ENCODE measurements around the gene NHS. TPM values are rescaled to one million over a fixed set of nuclear protein-coding genes. Genes with fewer than 3 reads are reported as not detected.
A peak's percentile ranks its signal among the peaks of the same experiment; 100 is the strongest.

Gene NHS
- total RNA-seq, 1 experiment from 2014 or later: 6.2 TPM

GRCh38 chrX:17669891-17670290 lies 294.9 kb downstream of the NHS start:
- ChIA-PET CTCF (interaction anchor here (0.8 to 1.0 kb wide), 2 partner anchors 10 to 1595 kb away, joined by 3 read pairs; no protein-coding TSS in a partner anchor), POLR2A (no interaction called here)
- Mint-ChIP-seq H3K4me3 (ENCODE audit: unreplicated experiment) (no peak overlapping the region), H3K4me1 (ENCODE audit: insufficient read depth, unreplicated experiment) (no peaks in the 10 kb centered on the region), H3K9me3 (ENCODE audit: unreplicated experiment) (peaks cover 5% of the 10 kb centered on the region), H3K27me3 (ENCODE audit: insufficient read depth, unreplicated experiment) (no peaks in the 10 kb centered on the region), H3K36me3 (ENCODE audit: insufficient read depth, unreplicated experiment) (no peaks in the 10 kb centered on the region), H3K27ac (ENCODE audit: low read depth, unreplicated experiment) (no peak overlapping the region)
- no peak for TF ChIP-seq CTCF (IDR thresholded peaks at IDR 0.05; ENCODE audit: unreplicated experiment)
- intact Hi-C loops (cut with micrococcal nuclease): no loop called here
- DNase-seq (ENCODE audit: unreplicated experiment): no peak
- BruUV-seq (replicated peaks): no TSS peak

- peaks cover 5% of the 10 kb centered on the region for H3K9me3 Mint-ChIP-seq (ENCODE audit: unreplicated experiment)
- intact Hi-C loops (cut with micrococcal nuclease): no loop called here
- H3K27me3 Mint-ChIP-seq (ENCODE audit: insufficient read depth, unreplicated experiment): no peaks in the 10 kb centered on the region
- DNase-seq (ENCODE audit: unreplicated experiment): no peak
- ChIA-PET POLR2A (no interaction called here), CTCF (interaction anchor here (0.6 kb wide), 1 partner anchor 129 kb away, joined by 3 read pairs; no protein-coding TSS in a partner anchor)
- BruUV-seq (replicated peaks): no TSS peak
- H3K36me3 Mint-ChIP-seq (ENCODE audit: insufficient read depth, unreplicated experiment): no peaks in the 10 kb centered on the region
- no peak overlapping the region for H3K4me3 Mint-ChIP-seq (ENCODE audit: unreplicated experiment)
- TF ChIP-seq CTCF (IDR thresholded peaks at IDR 0.05; ENCODE audit: unreplicated experiment): no peak
- H3K27ac Mint-ChIP-seq (ENCODE audit: low read depth, unreplicated experiment): no peak overlapping the region
- no peaks in the 10 kb centered on the region for H3K4me1 Mint-ChIP-seq (ENCODE audit: insufficient read depth, unreplicated experiment)
These were observed 295.9 kb downstream of the NHS start for GRCh38 chrX:17670874-17671273.

GRCh38 chrX:17674601-17675000 lies 299.6 kb downstream of the NHS start:
- H3K4me3 Mint-ChIP-seq (ENCODE audit: unreplicated experiment): no peak overlapping the region
- intact Hi-C loops (cut with micrococcal nuclease): no loop called here
- H3K27ac Mint-ChIP-seq (ENCODE audit: low read depth, unreplicated experiment): no peak overlapping the region
- CTCF ChIA-PET: interaction anchor here (2.0 kb wide), 1 partner anchor 15 kb away, joined by 6 read pairs; no protein-coding TSS in a partner anchor
- H3K36me3 Mint-ChIP-seq (ENCODE audit: insufficient read depth, unreplicated experiment): no peaks in the 10 kb centered on the region
- peaks cover 5% of the 10 kb centered on the region for H3K9me3 Mint-ChIP-seq (ENCODE audit: unreplicated experiment)
- H3K4me1 Mint-ChIP-seq (ENCODE audit: insufficient read depth, unreplicated experiment): no peaks in the 10 kb centered on the region
- POLR2A ChIA-PET: no interaction called here
- H3K27me3 Mint-ChIP-seq (ENCODE audit: insufficient read depth, unreplicated experiment): peaks cover 11% of the 10 kb centered on the region
- peak; percentile 35 for DNase-seq (ENCODE audit: unreplicated experiment)
- no TSS peak for BruUV-seq (replicated peaks)
- TF ChIP-seq CTCF (IDR thresholded peaks at IDR 0.05; ENCODE audit: unreplicated experiment): no peak

- intact Hi-C loops (cut with micrococcal nuclease): no loop called here
- POLR2A ChIA-PET: no interaction called here
- Mint-ChIP-seq H3K27ac (ENCODE audit: low read depth, unreplicated experiment) (no peak overlapping the region), H3K27me3 (ENCODE audit: insufficient read depth, unreplicated experiment) (peaks cover 36% of the 10 kb centered on the region), H3K4me1 (ENCODE audit: insufficient read depth, unreplicated experiment) (no peaks in the 10 kb centered on the region), H3K36me3 (ENCODE audit: insufficient read depth, unreplicated experiment) (peaks cover 7% of the 10 kb centered on the region), H3K9me3 (ENCODE audit: unreplicated experiment) (no peaks in the 10 kb centered on the region), H3K4me3 (ENCODE audit: unreplicated experiment) (no peak overlapping the region)
- no peak for DNase-seq (ENCODE audit: unreplicated experiment)
- BruUV-seq (replicated peaks): no TSS peak
- CTCF ChIA-PET: interaction anchor here (0.5 to 3.4 kb wide), 8 partner anchors 10 to 597 kb away, joined by 3 to 31 read pairs (median 4); no protein-coding TSS in a partner anchor
- no peak for TF ChIP-seq CTCF (IDR thresholded peaks at IDR 0.05; ENCODE audit: unreplicated experiment)
These were observed 304.3 kb downstream of the NHS start for GRCh38 chrX:17679261-17679660.
